Stimulated activated CD4-positive, alpha-beta T cell treated with anti-CD3 and anti-CD28 coated beads, Interleukin-2, amount 100 ng/mL, for 24 hours (primary cell): ENCODE measurements around the gene OR8A1.
"Not testable (repeated sequence)": the region's sequence is repeated elsewhere in the genome, so short reads cannot be mapped to it uniquely, and the experiment has no call there.

ENCODE experiments used
- DNase-seq, 2 donors: peaks; one replicate each; pipeline ENCODE4 v3.0.0-alpha.2; 2020

OR8A1 gene

GRCh38 chr11:124597626-124598025, 27.8 kb downstream of the OR8A1 start:
- no peak for DNase-seq

- DNase-seq, result no peak
Measured at GRCh38 chr11:124600621-124601320, 31.0 kb downstream of the OR8A1 start.

DNA sequence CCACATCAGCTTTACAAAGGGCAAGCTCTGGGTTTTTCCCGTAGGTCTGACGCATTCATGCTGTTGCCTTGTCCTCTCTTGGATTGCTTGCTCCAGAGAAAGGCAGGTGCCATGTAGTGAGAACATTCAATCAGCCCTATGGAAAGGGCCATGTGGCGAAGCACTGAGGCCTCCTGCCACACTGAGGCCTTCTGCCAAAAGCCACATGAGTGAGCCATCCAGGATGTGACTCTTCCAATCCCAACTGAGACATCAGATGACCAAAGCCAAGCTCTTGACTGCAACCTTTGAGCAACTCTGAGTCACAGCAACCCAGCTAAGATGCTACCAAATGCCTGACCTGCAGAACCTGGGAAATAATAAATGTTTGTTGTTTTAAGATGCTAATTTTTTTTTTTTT, 32.4 kb downstream of the OR8A1 start:
- no peak for DNase-seq

GRCh38 chr11:124602723-124603122, 32.9 kb downstream of the OR8A1 start:
- not testable (repeated sequence) for DNase-seq

GRCh38 chr11:124605719-124606118, 35.9 kb downstream of the OR8A1 start:
- DNase-seq, result no peak

DNA sequence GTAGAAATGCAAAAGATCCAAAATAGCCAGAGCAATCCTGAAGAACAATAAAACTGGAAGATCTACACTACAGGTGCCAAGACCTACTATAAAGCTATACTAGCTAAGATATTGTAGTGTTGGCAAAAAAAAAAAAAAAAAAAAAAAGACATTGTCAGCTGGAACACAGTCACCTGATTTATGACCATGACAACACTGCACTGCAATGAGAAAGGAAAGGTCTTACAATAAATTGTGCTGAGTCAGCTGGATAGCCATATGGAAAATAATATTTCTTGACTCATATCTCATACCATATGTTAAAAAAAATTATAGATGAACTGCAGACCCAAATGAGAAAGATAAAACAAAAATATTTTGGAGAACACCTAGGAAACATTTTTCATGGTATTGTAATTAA, 38.4 kb downstream of the OR8A1 start:
- DNase-seq, result no peak

GRCh38 chr11:124610295-124610694, 40.5 kb downstream of the OR8A1 start:
- no peak for DNase-seq

- no peak for DNase-seq
Measured at GRCh38 chr11:124611064-124611463, 41.3 kb downstream of the OR8A1 start, which contains the start of gene PANX3. Gene PANX3 (plus strand): TSS chr11:124611428. CDS start chr11:124611557, 129 bp downstream.

GRCh38 chr11:124612045-124612444, 42.2 kb downstream of the OR8A1 start:
- peak in 1 of 2 donors; percentile 9 for DNase-seq

DNA sequence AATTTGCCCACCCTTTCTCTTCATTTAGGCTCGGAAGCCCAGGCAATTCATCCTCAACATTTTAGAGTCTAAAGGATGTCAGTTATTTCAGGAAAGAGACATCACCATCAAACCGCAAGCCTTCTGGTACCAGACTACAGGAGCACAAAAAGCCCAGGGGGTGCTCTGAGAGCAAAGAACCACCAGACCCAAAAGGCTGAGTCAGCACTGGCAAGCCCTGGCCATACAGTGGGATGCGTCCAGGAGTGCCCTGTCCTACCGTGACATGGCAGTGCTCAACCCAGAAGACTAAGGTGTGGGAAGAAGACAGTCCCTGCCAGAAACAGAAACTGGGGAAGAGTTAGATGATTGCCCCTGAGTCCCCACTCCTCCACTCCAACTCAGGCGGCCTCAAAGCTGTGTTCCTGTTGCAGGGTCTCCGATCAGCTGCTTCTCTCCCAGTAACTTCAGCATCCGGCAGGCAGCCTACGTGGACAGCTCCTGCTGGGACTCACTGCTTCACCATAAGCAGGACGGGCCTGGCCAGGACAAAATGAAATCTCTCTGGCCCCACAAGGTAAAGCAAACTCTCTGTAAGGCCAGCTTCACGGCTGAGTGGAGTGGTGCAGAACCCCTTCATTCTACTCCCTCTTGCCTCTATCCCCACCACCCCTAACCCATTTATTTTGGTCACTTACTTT, 42.9 kb downstream of the OR8A1 start:
- DNase-seq, result no peak

- DNase-seq, result no peak
Measured at GRCh38 chr11:124618863-124619262, 49.1 kb downstream of the OR8A1 start.
